Stomach (tissue), 4 donors: ENCODE results near the gene MYLK2.

Source experiments
- EP300 ChIP-seq: sonication (generic); formaldehyde crosslinking; IDR thresholded peaks from one replicate; pipeline ENCODE4 v1.6.1; 2017; ENCODE audit warnings: antibody characterized with exemption
- POLR2A ChIP-seq, 4 donors: fragments of 450-650 bp; IDR thresholded peaks; one replicate each; pipeline ENCODE4 v1.6.1; 2016; ENCODE audit warnings: antibody characterized with exemption in 4 of 4, control low read depth in 2 of 4, mild to moderate bottlenecking in 1 of 4, moderate library complexity in 1 of 4
- TF ChIP-seq, protein P1 (sequence below), 7 experiments: fragments of 450-650 bp in 4 of 7; fragments of 200-600 bp in 3 of 7; sonication (generic) in 3 of 7; IDR thresholded peaks; one replicate each; pipeline ENCODE4 v1.5.1; 2016 to 2019; ENCODE audit warnings: antibody characterized with exemption in 7 of 7, control low read depth in 2 of 7, mild to moderate bottlenecking in 1 of 7

DNA sequence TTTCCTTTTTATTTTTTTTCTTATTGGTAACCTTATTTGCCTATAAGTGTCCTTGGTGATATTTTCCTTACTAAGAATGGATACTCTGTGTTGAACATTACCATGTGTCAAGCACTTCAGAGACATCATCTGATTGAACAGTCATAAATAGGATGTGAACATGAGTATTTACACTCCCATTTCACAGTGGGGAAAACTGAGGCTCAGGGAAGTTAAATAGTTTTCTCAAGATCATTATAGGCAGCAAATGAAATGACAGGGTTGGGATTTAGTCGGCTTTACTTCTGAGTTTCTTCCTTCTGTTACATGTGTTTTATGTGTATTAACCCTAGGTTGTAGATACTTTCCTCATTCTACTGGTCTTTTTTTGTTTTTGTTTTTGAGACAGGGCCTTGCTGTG, 44.7 kb upstream of the MYLK2 start:
- TF ChIP-seq POLR2A (IDR thresholded peaks at IDR 0.05) = no peak
- TF ChIP-seq, protein P1, sequence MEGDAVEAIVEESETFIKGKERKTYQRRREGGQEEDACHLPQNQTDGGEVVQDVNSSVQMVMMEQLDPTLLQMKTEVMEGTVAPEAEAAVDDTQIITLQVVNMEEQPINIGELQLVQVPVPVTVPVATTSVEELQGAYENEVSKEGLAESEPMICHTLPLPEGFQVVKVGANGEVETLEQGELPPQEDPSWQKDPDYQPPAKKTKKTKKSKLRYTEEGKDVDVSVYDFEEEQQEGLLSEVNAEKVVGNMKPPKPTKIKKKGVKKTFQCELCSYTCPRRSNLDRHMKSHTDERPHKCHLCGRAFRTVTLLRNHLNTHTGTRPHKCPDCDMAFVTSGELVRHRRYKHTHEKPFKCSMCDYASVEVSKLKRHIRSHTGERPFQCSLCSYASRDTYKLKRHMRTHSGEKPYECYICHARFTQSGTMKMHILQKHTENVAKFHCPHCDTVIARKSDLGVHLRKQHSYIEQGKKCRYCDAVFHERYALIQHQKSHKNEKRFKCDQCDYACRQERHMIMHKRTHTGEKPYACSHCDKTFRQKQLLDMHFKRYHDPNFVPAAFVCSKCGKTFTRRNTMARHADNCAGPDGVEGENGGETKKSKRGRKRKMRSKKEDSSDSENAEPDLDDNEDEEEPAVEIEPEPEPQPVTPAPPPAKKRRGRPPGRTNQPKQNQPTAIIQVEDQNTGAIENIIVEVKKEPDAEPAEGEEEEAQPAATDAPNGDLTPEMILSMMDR (IDR thresholded peaks at IDR 0.05) = no peak
- no peak for TF ChIP-seq EP300
